Measurements from ENCODE around the gene LTC4S.
A peak's percentile ranks its signal among the peaks of the same experiment; 100 is the strongest.
"Not testable (repeated sequence)": the region's sequence is repeated elsewhere in the genome, so short reads cannot be mapped to it uniquely, and the experiment has no call there.

The LTC4S gene

DNA sequence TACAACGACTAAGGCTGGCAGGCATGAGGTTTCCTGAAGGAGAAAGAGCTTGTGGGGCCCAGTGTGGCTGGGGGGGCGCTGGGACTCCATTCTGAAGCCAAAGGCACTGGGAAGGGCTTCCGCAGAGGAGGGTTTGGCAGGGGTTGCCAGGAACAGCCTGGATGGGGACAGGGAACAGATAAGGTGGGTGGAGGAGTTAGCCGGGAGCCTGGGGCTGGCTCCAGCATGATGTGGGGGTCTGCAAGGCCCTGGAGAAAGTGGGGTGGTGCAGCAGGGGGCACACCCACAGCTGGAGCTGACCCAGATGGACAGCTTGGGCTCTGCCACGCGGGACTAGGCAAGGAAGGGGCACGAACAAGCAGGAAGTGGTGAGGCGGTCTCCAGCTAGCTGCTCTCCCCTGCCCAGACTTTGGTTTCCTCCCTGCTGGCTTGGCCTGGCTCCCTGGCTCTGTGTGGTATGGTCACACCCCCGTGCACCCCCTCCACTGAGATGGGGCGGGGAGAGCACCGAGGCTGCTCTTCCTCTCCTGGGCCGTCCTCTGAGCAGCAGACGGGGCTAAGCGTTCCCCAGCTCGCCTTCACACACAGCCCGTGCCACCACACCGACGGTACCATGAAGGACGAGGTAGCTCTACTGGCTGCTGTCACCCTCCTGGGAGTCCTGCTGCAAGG lies at the start of gene LTC4S:
TSS of gene LTC4S (plus strand) at position 519 of the 672 bp plus-strand sequence. CDS start at position 614, 95 bp downstream.
- no peak for DNase-seq (ENCODE audit: low read depth, low spot score)

DNA sequence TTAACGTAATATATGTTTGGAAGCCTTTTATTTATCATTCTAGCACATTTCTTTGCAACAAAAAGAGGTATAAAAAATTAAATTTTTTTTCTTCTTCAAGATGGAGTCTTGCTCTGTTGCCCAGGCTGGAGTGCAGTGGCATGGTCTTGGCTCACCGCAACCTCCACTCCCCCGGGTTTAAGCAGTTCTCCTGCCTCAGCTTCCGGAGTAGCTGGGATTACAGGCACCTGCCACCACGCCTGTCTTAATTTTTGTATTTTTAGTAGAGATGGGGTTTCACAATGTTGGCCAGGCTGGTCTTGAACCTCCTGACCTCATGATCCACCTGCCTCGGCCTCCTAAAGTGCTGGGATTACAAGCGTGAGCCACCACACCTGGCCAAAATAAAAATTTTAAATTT lies 49.7 kb upstream of the LTC4S start:
- not testable (repeated sequence) for DNase-seq (ENCODE audit: low read depth, low spot score)

GRCh38 chr5:179746872-179747271 lies 46.9 kb upstream of the LTC4S start:
- DNase-seq (ENCODE audit: low read depth, low spot score) = no peak

- DNase-seq (ENCODE audit: low read depth, low spot score) = no peak
Observed at GRCh38 chr5:179747811-179748210, 46.0 kb upstream of the LTC4S start.

GRCh38 chr5:179749857-179750508 lies 43.8 kb upstream of the LTC4S start:
- DNase-seq (ENCODE audit: low read depth, low spot score) = no peak

DNA sequence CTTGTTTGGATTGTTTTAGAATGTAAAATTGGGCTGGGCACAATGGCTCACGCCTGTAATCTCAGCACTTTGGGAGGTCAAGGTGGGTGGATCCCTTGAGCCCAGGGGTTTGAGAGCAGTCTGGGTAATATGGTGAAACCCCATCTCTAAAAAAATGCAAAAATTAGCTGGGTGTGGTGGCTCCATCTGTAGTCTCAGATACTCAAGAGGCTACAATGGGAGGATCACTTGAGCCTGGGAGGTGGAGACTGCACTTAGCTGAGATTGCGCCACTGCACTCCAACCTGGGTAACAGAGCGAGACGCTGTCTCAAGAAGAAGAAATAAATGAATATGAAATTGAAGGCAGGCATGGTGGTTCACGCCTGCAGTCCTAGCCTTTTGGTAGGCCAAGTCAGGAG lies 39.8 kb upstream of the LTC4S start:
- no peak for DNase-seq (ENCODE audit: low read depth, low spot score)

GRCh38 chr5:179755022-179755421 lies 38.8 kb upstream of the LTC4S start:
- no peak for DNase-seq (ENCODE audit: low read depth, low spot score)

DNA sequence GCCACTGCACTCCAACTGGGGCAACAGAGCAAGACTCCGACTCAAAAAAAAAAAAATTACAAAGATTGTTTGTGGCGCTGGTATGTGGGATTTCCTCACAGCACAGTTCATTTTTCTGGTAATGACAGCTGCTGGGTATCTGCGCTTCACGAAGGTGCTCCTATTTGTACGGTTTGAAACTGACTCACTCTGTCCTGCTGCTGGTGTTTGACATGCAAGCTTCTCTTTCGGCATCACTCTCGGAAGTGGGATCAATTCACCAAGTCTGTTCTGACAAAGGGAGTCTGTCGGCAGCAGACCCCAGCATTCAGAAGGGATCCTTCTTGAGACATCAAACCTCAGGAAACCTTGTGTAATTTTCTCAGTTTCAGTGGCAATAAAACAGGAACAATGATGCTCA lies 34.8 kb upstream of the LTC4S start:
- DNase-seq (ENCODE audit: low read depth, low spot score) = no peak

DNA sequence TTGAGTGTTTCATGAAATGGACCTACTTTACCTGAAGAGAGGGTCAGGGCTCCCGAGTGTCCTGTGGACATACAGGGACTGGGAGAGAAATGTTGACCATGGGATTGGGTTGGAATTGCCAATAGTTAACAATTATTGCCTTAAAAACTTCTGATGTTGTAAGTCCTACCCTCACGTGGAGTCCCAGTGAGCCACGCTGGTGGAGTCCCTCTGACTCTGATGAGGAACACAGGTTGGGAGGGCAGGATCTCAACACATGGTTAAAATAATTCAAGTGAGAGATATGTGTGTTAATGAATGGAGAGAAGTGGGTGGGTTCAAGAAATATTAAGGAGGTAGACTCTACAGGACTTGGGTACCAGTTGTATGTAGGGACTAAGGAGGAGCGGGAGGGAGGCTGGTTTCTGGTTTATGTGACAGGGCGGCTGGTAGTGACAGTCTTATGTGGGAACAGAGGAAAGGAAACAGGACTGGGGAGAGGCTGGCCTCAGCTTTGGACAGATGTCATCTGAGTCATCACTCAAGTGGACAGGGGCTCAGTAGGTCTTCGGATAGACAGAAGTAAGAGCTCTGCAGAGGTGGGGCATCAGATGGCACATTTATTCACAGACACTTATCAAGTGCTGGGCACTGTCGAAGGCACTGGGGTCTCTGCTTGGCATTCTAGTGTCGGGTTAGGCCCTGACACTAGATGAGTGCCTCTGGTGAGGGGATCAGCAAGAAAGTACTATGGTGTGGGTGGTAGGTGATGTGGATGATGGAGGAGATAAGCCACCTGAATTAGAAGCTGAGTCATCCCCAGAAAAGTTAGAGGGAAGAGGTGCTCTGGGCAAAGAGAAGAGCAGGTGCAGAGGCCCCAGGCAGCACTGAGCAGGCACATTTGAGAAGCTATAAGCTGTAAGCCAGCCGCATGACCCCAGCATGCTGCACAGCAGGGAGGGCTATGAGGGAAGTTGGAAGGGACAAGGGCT lies 33.9 kb upstream of the LTC4S start:
- no peak for DNase-seq (ENCODE audit: low read depth, low spot score)

- DNase-seq (ENCODE audit: low read depth, low spot score) = no peak
Observed at GRCh38 chr5:179762079-179762780, 31.6 kb upstream of the LTC4S start.

- DNase-seq (ENCODE audit: low read depth, low spot score) = no peak
Observed at GRCh38 chr5:179762781-179763176, 31.0 kb upstream of the LTC4S start.

- peak; percentile 16 for DNase-seq (ENCODE audit: low read depth, low spot score)
Observed at GRCh38 chr5:179763215-179763945, 30.4 kb upstream of the LTC4S start.

DNA sequence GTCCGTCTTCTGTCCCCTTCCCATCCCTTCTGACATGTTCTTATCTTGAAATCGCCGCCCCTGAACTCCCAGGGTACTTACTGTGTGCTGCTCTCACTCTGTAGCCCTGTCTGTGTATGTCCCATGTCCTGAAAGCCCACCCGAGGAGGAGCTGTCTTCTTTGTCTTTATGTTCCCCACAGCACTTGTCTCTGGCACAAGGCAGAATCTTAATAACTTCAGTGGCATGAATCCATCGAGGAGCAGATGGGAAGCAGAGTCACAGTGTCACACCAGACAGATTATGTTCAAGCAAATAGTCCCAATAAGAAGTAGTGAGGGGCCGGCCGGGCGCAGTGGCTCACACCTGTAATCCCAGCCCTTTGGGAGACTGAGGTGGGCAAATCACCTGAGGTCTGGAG lies 29.7 kb upstream of the LTC4S start:
- DNase-seq (ENCODE audit: low read depth, low spot score) = no peak

DNA sequence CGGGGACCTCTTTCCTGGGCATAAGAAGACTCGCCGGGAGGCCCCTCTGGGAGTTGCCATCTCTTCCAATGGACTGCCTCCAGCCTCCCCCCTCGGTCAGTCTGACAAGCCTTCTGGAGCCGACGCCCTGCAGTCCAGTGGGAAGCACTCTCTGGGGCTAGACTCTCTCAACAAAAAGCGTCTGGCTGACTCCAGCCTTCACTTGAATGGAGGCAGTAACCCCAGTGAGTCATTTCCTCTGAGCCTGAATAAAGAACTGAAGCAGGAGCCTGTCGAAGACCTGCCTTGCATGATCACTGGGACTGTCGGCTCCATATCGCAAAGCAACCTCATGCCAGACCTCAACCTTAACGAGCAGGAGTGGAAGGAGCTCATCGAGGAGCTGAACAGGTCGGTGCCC lies 28.4 kb upstream of the LTC4S start:
- DNase-seq (ENCODE audit: low read depth, low spot score) = no peak

- DNase-seq (ENCODE audit: low read depth, low spot score) = no peak
Observed at GRCh38 chr5:179766021-179766725, 27.6 kb upstream of the LTC4S start.

- DNase-seq (ENCODE audit: low read depth, low spot score) = no peak
Observed at GRCh38 chr5:179766726-179767455, 26.9 kb upstream of the LTC4S start.

DNA sequence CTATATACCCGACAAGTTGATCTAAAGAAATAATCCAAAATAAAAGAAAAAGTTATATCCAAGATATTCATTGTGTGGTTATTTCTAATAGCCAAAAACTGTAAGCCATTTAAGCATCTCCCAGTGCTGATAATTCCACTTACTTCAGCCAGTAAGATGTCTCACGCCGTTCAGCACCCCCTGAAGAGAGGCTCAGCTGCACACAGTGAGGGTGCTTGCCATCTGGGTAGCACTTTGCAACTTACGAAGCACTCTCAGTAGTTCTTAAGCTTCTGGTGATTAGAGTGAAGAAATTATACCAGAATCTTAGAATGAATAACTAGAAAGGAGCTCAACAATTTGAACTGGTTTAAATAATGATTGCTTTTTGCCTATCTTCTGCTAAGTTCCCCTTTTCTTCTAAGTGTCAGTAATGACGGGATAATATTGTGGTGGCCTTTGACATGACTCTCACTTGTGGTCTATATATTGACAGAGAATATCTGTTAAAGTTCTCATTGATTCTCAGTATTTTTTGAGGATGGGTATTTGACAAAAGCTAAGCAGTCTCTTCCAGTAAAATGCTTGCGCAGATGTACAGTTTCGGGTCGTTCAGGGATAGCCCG lies 26.2 kb upstream of the LTC4S start:
- no peak for DNase-seq (ENCODE audit: low read depth, low spot score)

DNA sequence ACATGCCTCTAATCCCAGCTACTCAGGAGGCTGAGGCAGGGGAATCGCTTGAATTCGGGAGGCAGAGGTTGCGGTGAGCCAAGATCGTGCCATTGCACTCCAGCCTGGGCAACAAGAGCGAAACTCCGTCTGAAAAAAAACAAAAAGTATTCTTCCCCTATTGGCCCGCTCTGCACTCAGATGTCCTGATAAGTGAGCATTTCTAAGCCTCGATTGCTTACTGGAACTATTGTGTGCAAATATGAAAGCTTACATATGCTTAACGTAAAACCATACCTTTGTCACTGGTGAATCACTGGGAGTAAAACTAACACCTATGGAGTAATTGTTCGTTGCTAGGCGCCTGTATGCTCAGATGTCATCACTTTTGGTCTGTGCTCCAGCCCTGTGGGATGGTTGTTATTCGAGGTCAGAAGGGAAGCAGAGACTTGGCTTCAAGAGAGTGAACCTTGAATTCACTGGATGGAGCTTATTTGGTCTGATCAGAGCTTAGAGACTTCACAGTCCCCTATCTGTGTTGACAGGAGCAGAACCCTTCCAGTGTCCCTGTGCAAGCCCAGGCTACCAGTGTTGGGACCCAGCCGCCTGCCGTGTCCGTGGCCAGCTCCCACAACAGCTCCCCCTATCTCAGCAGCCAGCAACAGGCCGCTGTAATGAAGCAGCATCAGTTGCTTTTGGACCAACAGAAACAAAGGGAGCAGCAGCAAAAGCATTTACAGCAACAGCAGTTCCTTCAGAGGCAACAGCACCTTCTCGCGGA lies 25.3 kb upstream of the LTC4S start:
- DNase-seq (ENCODE audit: low read depth, low spot score) = no peak

- no peak for DNase-seq (ENCODE audit: low read depth, low spot score)
Observed at GRCh38 chr5:179769271-179769670, 24.5 kb upstream of the LTC4S start.
